ENCODE measurements around the gene FYCO1. TPM values are rescaled to one million over a fixed set of nuclear protein-coding genes. Genes with fewer than 3 reads are reported as not detected.

FYCO1 gene
- total RNA-seq, 1 donor from 2014 or later = 40.9 TPM

- peaks cover 100% of the 10 kb centered on the region for H3K36me3 ChIP-seq
- no peak overlapping the region for H3K27ac ChIP-seq
These were observed 30.4 kb downstream of the FYCO1 start for GRCh38 chr3:45965253-45965652.

GRCh38 chr3:45964139-45964538 lies 31.5 kb downstream of the FYCO1 start:
- Histone ChIP-seq H3K4me1 (peaks cover 29% of the 10 kb centered on the region), H3K4me3 (no peak overlapping the region), H3K9me3 (no peaks in the 10 kb centered on the region), H3K27me3 (ENCODE audit: low read depth) (no peaks in the 10 kb centered on the region), H3K27ac (no peak overlapping the region), H3K36me3 (peaks cover 100% of the 10 kb centered on the region)
- no peak for ATAC-seq
- TF ChIP-seq CTCF (IDR thresholded peaks at IDR 0.05) = no peak
- no peak for DNase-seq
- intact Hi-C loops (cut with DNase I) = no loop called here

More at GRCh38 chr3:45965253-45965652, 30.4 kb downstream of the FYCO1 start:
- TF ChIP-seq CTCF (IDR thresholded peaks at IDR 0.05) = no peak
- Histone ChIP-seq H3K4me3 (no peak overlapping the region), H3K9me3 (no peaks in the 10 kb centered on the region), H3K27me3 (ENCODE audit: low read depth) (no peaks in the 10 kb centered on the region), H3K4me1 (peaks cover 29% of the 10 kb centered on the region)
- DNase-seq (no peak), ATAC-seq (no peak)
- intact Hi-C loops (cut with DNase I) = no loop called here

- Histone ChIP-seq H3K4me1 (peaks cover 16% of the 10 kb centered on the region), H3K9me3 (no peaks in the 10 kb centered on the region), H3K27ac (no peak overlapping the region), H3K4me3 (no peak overlapping the region), H3K27me3 (ENCODE audit: low read depth) (no peaks in the 10 kb centered on the region), H3K36me3 (peaks cover 100% of the 10 kb centered on the region)
- intact Hi-C loops (cut with DNase I) = no loop called here
- TF ChIP-seq CTCF (IDR thresholded peaks at IDR 0.05) = no peak
- ATAC-seq = no peak
- DNase-seq = no peak
These were observed 33.6 kb downstream of the FYCO1 start for GRCh38 chr3:45962033-45962432.

GRCh38 chr3:45960289-45960688 lies 35.3 kb downstream of the FYCO1 start:
- H3K36me3 ChIP-seq = peaks cover 100% of the 10 kb centered on the region
- no peaks in the 10 kb centered on the region for H3K9me3 ChIP-seq
- ATAC-seq (no peak), DNase-seq (no peak)
- no peak overlapping the region for H3K27ac ChIP-seq
- no peaks in the 10 kb centered on the region for H3K4me1 ChIP-seq
- TF ChIP-seq CTCF (IDR thresholded peaks at IDR 0.05) = no peak
- no peak overlapping the region for H3K4me3 ChIP-seq
- intact Hi-C loops (cut with DNase I) = no loop called here
- H3K27me3 ChIP-seq (ENCODE audit: low read depth) = no peaks in the 10 kb centered on the region

GRCh38 chr3:45959201-45959600 lies 36.4 kb downstream of the FYCO1 start:
- H3K4me1 ChIP-seq = no peaks in the 10 kb centered on the region
- intact Hi-C loops (cut with DNase I) = no loop called here
- H3K9me3 ChIP-seq = no peaks in the 10 kb centered on the region
- H3K4me3 ChIP-seq = no peak overlapping the region
- H3K36me3 ChIP-seq = peaks cover 100% of the 10 kb centered on the region
- no peak for DNase-seq
- no peak for TF ChIP-seq CTCF (IDR thresholded peaks at IDR 0.05)
- H3K27ac ChIP-seq = no peak overlapping the region
- ATAC-seq = no peak
- H3K27me3 ChIP-seq (ENCODE audit: low read depth) = no peaks in the 10 kb centered on the region

- Histone ChIP-seq H3K27ac (no peak overlapping the region), H3K36me3 (peaks cover 100% of the 10 kb centered on the region), H3K9me3 (no peaks in the 10 kb centered on the region), H3K27me3 (ENCODE audit: low read depth) (no peaks in the 10 kb centered on the region), H3K4me1 (no peaks in the 10 kb centered on the region), H3K4me3 (no peak overlapping the region)
- TF ChIP-seq CTCF (IDR thresholded peaks at IDR 0.05) = no peak
- intact Hi-C loops (cut with DNase I) = no loop called here
- DNase-seq (no peak), ATAC-seq (no peak)
These were observed 37.3 kb downstream of the FYCO1 start for GRCh38 chr3:45958321-45958791.
